Lower lobe of right lung (tissue), 2 donors: ENCODE data around the gene L3MBTL4. TPM values are rescaled to one million over a fixed set of nuclear protein-coding genes. Genes with fewer than 3 reads are reported as not detected.

Source experiments
- ATAC-seq, 2 donors: fragments of 200-7000 bp; cut with Tn5 transposase; one replicate each; pipeline ENCODE4 v1.9.1; 2020 to 2022; ENCODE audit warnings: mild to moderate bottlenecking in 2 of 2, moderate library complexity in 2 of 2
- DNase-seq: peaks from one replicate; pipeline ENCODE4 v3.0.0-alpha.2; 2020
- H3K27ac ChIP-seq: fragments of 200-600 bp; one replicate; pipeline ENCODE4 v1.8.0; 2022
- H3K27me3 ChIP-seq: fragments of 200-600 bp; one replicate; pipeline ENCODE4 v1.8.0; 2022; ENCODE audit warnings: low read depth
- H3K36me3 ChIP-seq: fragments of 200-600 bp; one replicate; pipeline ENCODE4 v1.8.0; 2022; ENCODE audit warnings: mild to moderate bottlenecking
- H3K4me1 ChIP-seq: fragments of 200-600 bp; one replicate; pipeline ENCODE4 v1.8.0; 2022
- H3K4me3 ChIP-seq: fragments of 200-600 bp; one replicate; pipeline ENCODE4 v1.8.0; 2022; ENCODE audit warnings: mild to moderate bottlenecking
- H3K9me3 ChIP-seq: fragments of 200-600 bp; one replicate; pipeline ENCODE4 v1.8.0; 2022
- intact Hi-C: fragments of 100-400 bp; cut with DNase I; formaldehyde crosslinking; loops from one replicate; pipeline ENCODE4 v1.11.0; 2022
- total RNA-seq: library from RNA; stranded (reverse); fragmentation: NEBNext Ultra II Directional; extraction: Animal tissue kit (Norgen Biotek cat#: 25700); gene quantifications from one replicate; pipeline ENCODE4 v1.2.1, GENCODE V29; 2021
- TF ChIP-seq, protein P1 (sequence below): fragments of 200-600 bp; IDR thresholded peaks from one replicate; pipeline ENCODE4 v1.8.0; 2022; ENCODE audit warnings: antibody characterized with exemption, mild to moderate bottlenecking
- donor health status: DM: no; HTN: yes; CAD: no; lungs with severe emphysema.

The L3MBTL4 gene
- total RNA-seq, 1 donor from 2014 or later = 16.9 TPM

GRCh38 chr18:6368017-6368416 lies 46.7 kb downstream of the L3MBTL4 start:
- Histone ChIP-seq H3K27ac (no peak overlapping the region), H3K9me3 (no peaks in the 10 kb centered on the region), H3K27me3 (no peaks in the 10 kb centered on the region), H3K36me3 (no peaks in the 10 kb centered on the region), H3K4me3 (no peak overlapping the region), H3K4me1 (peaks cover 14% of the 10 kb centered on the region)
- TF ChIP-seq, protein P1, sequence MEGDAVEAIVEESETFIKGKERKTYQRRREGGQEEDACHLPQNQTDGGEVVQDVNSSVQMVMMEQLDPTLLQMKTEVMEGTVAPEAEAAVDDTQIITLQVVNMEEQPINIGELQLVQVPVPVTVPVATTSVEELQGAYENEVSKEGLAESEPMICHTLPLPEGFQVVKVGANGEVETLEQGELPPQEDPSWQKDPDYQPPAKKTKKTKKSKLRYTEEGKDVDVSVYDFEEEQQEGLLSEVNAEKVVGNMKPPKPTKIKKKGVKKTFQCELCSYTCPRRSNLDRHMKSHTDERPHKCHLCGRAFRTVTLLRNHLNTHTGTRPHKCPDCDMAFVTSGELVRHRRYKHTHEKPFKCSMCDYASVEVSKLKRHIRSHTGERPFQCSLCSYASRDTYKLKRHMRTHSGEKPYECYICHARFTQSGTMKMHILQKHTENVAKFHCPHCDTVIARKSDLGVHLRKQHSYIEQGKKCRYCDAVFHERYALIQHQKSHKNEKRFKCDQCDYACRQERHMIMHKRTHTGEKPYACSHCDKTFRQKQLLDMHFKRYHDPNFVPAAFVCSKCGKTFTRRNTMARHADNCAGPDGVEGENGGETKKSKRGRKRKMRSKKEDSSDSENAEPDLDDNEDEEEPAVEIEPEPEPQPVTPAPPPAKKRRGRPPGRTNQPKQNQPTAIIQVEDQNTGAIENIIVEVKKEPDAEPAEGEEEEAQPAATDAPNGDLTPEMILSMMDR = no peak
- intact Hi-C loops = no loop called here
- DNase-seq = no peak
- ATAC-seq = no peak

GRCh38 chr18:6367208-6367607 lies 47.5 kb downstream of the L3MBTL4 start:
- H3K27ac ChIP-seq = no peak overlapping the region
- H3K27me3 ChIP-seq = no peaks in the 10 kb centered on the region
- H3K9me3 ChIP-seq = no peaks in the 10 kb centered on the region
- ATAC-seq (no peak), DNase-seq (no peak)
- H3K4me3 ChIP-seq = no peak overlapping the region
- TF ChIP-seq, protein P1 = no peak
- H3K4me1 ChIP-seq = peaks cover 14% of the 10 kb centered on the region
- intact Hi-C loops = no loop called here
- no peaks in the 10 kb centered on the region for H3K36me3 ChIP-seq

DNA sequence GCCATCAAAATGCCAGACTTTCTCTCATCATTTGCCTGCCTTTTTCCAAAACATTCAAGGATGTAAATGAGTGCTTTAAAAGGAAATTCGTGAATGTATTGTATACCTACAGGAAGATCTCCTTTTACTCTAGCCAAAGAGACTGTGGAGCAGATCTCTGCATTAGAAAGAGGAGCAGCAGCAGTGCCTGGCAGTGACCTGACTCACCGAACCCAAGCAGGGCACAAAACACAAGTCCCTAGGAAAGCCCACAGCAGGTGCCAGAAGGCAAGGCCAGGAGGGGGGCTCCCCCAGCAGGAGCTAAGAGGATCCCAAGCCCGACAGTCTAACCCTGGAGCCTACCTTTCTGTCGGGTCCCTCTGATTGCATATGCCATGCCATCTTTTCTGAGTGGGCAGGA lies 47.9 kb downstream of the L3MBTL4 start:
- Histone ChIP-seq H3K27ac (no peak overlapping the region), H3K4me1 (peaks cover 14% of the 10 kb centered on the region), H3K9me3 (no peaks in the 10 kb centered on the region), H3K4me3 (no peak overlapping the region), H3K36me3 (no peaks in the 10 kb centered on the region), H3K27me3 (no peaks in the 10 kb centered on the region)
- TF ChIP-seq, protein P1 = no peak
- intact Hi-C loops = no loop called here
- ATAC-seq = no peak
- DNase-seq = no peak

GRCh38 chr18:6365385-6365784 lies 49.3 kb downstream of the L3MBTL4 start:
- no peak for ATAC-seq
- TF ChIP-seq, protein P1 = no peak
- Histone ChIP-seq H3K4me1 (peaks cover 2% of the 10 kb centered on the region), H3K27ac (no peak overlapping the region), H3K9me3 (no peaks in the 10 kb centered on the region), H3K27me3 (no peaks in the 10 kb centered on the region), H3K36me3 (no peaks in the 10 kb centered on the region), H3K4me3 (no peak overlapping the region)
- intact Hi-C loops = no loop called here
- DNase-seq = no peak

DNA sequence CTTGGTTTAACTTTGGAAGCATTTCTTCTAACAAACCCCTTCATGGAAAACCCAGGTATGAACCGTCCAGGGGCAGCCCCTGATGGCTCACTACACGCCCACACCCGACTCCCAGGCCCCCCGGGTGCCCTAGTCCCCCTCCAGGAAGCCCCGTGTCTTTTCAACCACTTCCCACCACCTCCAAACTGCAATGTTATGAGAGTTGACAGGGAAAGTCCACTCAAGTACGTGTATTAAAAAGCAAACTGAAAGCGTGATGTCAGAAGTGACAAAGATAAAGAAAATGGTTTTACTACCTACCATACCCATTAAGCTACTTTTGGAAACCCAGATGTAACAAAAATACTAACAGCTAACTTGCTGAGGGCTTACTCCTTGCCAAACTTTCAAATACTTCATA lies 51.5 kb downstream of the L3MBTL4 start:
- no peak overlapping the region for H3K27ac ChIP-seq

More for the DNA sequence above, 51.5 kb downstream of the L3MBTL4 start:
- Histone ChIP-seq H3K36me3 (no peaks in the 10 kb centered on the region), H3K4me1 (no peaks in the 10 kb centered on the region), H3K9me3 (no peaks in the 10 kb centered on the region), H3K27me3 (no peaks in the 10 kb centered on the region), H3K4me3 (no peak overlapping the region)
- ATAC-seq (no peak), DNase-seq (no peak)
- intact Hi-C loops = no loop called here
- TF ChIP-seq, protein P1 = no peak
